Esophagus squamous epithelium (tissue), 5 donors: ENCODE measurements around the gene LRP1B. TPM values are rescaled to one million over a fixed set of nuclear protein-coding genes. Genes with fewer than 3 reads are reported as not detected.

Experiments
- DNase-seq: peaks from one replicate; lab custom pipeline; 2025; lab: John Stamatoyannopoulos, UW
- H3K27ac ChIP-seq, 4 donors: fragments of 200-600 bp; sonication (generic); one replicate each; pipeline ENCODE4 v1.5.1; 2016 to 2019; ENCODE audit warnings: mild to moderate bottlenecking in 1 of 4
- H3K27me3 ChIP-seq, 4 donors: fragments of 200-600 bp; sonication (generic); 1 replicate in 3 of 4; 2 replicates in 1 of 4; pipeline versions ENCODE4 v1.5.1 to v1.6.0; 2017 to 2021; ENCODE audit warnings: antibody characterized with exemption in 1 of 4
- H3K36me3 ChIP-seq, 3 donors: fragments of 200-600 bp; sonication (generic); one replicate each; pipeline ENCODE4 v1.5.1; 2016 to 2019
- H3K4me1 ChIP-seq, 3 donors: fragments of 200-600 bp; sonication (generic); one replicate each; pipeline ENCODE4 v1.5.1; 2017 to 2019
- H3K4me3 ChIP-seq, 4 donors: fragments of 200-600 bp; sonication (generic); 1 replicate in 3 of 4; 2 replicates in 1 of 4; pipeline ENCODE4 v1.5.1; 2016 to 2019; ENCODE audit warnings: mild to moderate bottlenecking in 2 of 4, moderate library complexity in 1 of 4
- H3K9me3 ChIP-seq, 3 donors: fragments of 200-600 bp; sonication (generic); one replicate each; pipeline ENCODE4 v1.5.1; 2016 to 2019
- POLR2A ChIP-seq, 4 donors: fragments of 450-650 bp; IDR thresholded peaks; one replicate each; pipeline ENCODE4 v1.6.1; 2017; ENCODE audit warnings: antibody characterized with exemption in 4 of 4, mild to moderate bottlenecking in 4 of 4, moderate library complexity in 3 of 4
- WGBS, 2 donors: methylation state at CpG; one replicate each; pipeline ENCODE4 v1.1.5; 2018; 5-methylcytosine and 5-hydroxymethylcytosine counted together
- intact Hi-C: fragments of 100-400 bp; cut with DNase I; formaldehyde crosslinking; loops from one replicate; pipeline ENCODE4 v1.15.0; 2022
- total RNA-seq, 4 donors: library from RNA; depleted of rRNA; stranded (reverse); fragments of >200 nt; gene quantifications; one replicate each; pipeline ENCODE4 v1.1.0, GENCODE V29; 2016
- TF ChIP-seq, protein P1 (sequence below), 6 experiments: fragments of 450-650 bp in 4 of 6; fragments of 200-600 bp in 2 of 6; sonication (generic) in 2 of 6; IDR thresholded peaks; one replicate each; pipeline ENCODE4 v1.5.1; 2016 to 2019; ENCODE audit warnings: antibody characterized with exemption in 6 of 6, mild to moderate bottlenecking in 4 of 6, moderate library complexity in 4 of 6
- donor health status: DM: yes; HTN: yes; CAD: no.

LRP1B gene
- total RNA-seq, 4 donors from 2014 or later, result 0.04 to 1.1 (median 0.23) TPM

DNA sequence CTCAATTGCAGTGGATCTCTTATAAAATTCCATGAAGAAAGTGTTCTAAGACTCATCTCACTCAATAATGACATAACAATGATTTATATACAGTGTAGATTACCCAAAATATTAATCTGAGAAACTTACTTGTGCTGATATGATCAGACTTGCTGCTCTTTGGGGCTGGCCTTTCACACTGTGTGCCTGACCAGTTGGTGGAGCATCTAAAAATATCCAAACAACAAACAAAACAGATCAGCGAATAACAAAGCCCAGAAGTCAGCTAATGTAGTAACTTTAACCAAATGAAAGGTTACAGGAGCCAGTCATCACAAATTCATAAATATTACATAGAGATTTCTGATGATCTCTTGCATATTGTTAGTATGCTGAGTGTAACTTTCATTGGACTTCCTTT, 1883.9 kb downstream of the LRP1B start:
- no peak for DNase-seq
- no peaks in the 10 kb centered on the region for H3K27me3 ChIP-seq
- WGBS, 2 donors, result 46 to 56% methylated on average over 1 of the region's 1 CpG
- H3K4me1 ChIP-seq, result no peaks in the 10 kb centered on the region
- H3K9me3 ChIP-seq, result no peaks in the 10 kb centered on the region
- H3K4me3 ChIP-seq, result no peak overlapping the region
- intact Hi-C loops, result no loop called here
- H3K27ac ChIP-seq, result no peak overlapping the region
- TF ChIP-seq POLR2A (IDR thresholded peaks at IDR 0.05), result no peak
- TF ChIP-seq, protein P1, sequence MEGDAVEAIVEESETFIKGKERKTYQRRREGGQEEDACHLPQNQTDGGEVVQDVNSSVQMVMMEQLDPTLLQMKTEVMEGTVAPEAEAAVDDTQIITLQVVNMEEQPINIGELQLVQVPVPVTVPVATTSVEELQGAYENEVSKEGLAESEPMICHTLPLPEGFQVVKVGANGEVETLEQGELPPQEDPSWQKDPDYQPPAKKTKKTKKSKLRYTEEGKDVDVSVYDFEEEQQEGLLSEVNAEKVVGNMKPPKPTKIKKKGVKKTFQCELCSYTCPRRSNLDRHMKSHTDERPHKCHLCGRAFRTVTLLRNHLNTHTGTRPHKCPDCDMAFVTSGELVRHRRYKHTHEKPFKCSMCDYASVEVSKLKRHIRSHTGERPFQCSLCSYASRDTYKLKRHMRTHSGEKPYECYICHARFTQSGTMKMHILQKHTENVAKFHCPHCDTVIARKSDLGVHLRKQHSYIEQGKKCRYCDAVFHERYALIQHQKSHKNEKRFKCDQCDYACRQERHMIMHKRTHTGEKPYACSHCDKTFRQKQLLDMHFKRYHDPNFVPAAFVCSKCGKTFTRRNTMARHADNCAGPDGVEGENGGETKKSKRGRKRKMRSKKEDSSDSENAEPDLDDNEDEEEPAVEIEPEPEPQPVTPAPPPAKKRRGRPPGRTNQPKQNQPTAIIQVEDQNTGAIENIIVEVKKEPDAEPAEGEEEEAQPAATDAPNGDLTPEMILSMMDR (IDR thresholded peaks at IDR 0.05), result no peak
- no peaks in the 10 kb centered on the region for H3K36me3 ChIP-seq

DNA sequence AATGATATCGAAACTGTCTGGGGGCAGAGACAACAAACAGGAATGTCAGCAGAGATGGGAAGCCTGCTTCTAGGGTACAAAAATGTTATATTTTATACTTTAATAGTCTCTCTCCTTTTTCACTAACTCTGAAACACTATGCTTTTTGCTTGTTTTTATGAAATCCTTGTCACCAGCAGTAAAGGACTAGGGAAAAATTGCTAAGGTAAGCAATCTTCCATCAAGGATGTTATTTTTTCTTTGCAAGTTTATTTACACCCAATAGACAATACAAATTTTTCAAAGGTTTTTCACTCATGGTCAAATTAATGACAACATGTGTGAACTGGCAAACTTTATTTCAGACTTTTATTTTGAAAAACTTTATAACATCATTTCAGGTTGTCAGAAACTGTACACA, 1884.8 kb downstream of the LRP1B start:
- 60 to 61% methylated on average over 1 of the region's 1 CpG for whole genome bisulfite sequencing, 2 donors
- Histone ChIP-seq H3K4me1 (no peaks in the 10 kb centered on the region), H3K9me3 (no peaks in the 10 kb centered on the region), H3K4me3 (no peak overlapping the region), H3K27ac (no peak overlapping the region), H3K36me3 (no peaks in the 10 kb centered on the region), H3K27me3 (no peaks in the 10 kb centered on the region)
- no peak for DNase-seq
- TF ChIP-seq POLR2A (IDR thresholded peaks at IDR 0.05), result no peak
- TF ChIP-seq, protein P1 (IDR thresholded peaks at IDR 0.05), result no peak
- intact Hi-C loops, result no loop called here

DNA sequence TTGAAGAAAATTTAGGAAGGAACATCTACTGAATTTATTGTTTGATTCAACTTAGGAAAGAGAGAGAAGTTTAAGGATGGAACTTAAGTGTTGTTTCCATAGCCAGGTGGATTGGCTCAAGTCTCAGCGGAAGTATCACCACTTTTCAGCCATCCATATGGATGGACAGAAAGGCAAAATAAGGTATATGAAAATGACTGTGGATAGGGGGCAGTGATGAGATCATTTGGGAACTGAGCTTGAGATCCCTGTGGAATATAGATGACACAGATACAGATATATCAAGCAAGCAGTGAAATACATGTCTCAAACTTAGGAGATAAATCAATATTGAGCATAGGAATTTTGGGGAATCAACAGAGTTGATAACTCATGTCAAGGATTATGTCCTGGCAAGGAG, 1887.9 kb downstream of the LRP1B start:
- no peak for DNase-seq
- intact Hi-C loops, result no loop called here
- WGBS, 2 donors, result 79 to 90% methylated on average over 1 of the region's 1 CpG

DNA sequence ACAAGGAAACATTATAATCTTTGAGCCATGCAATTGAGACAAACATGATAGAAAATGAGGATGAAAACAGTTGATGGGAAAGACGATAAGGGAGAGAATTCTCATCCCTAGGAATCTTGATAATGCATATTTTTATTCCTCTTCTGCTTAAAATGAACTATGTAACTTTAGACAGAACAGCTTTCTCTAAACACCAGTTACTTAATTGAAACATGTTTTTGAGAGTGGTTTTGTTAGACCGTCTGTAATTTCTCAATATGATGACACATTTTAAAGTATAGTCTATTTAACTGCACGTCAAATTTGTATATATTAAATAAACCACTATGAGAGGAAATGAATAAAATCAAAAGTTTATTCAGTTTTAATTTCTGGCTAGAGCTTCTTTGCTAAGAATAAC, 1896.7 kb downstream of the LRP1B start:
- Histone ChIP-seq H3K9me3 (no peaks in the 10 kb centered on the region), H3K27me3 (no peaks in the 10 kb centered on the region), H3K4me3 (no peak overlapping the region), H3K36me3 (no peaks in the 10 kb centered on the region), H3K4me1 (no peaks in the 10 kb centered on the region), H3K27ac (no peak overlapping the region)
- TF ChIP-seq, protein P1 (IDR thresholded peaks at IDR 0.05), result no peak
- no peak for DNase-seq
- intact Hi-C loops, result no loop called here
- 45 to 61% methylated on average over 3 of the region's 3 CpGs for WGBS, 2 donors

More for the DNA sequence above, 1887.9 kb downstream of the LRP1B start:
- Histone ChIP-seq H3K27ac (no peak overlapping the region), H3K4me3 (no peak overlapping the region), H3K9me3 (no peaks in the 10 kb centered on the region), H3K36me3 (no peaks in the 10 kb centered on the region), H3K4me1 (no peaks in the 10 kb centered on the region), H3K27me3 (no peaks in the 10 kb centered on the region)
- TF ChIP-seq, protein P1 (IDR thresholded peaks at IDR 0.05), result no peak
- TF ChIP-seq POLR2A (IDR thresholded peaks at IDR 0.05), result no peak

DNA sequence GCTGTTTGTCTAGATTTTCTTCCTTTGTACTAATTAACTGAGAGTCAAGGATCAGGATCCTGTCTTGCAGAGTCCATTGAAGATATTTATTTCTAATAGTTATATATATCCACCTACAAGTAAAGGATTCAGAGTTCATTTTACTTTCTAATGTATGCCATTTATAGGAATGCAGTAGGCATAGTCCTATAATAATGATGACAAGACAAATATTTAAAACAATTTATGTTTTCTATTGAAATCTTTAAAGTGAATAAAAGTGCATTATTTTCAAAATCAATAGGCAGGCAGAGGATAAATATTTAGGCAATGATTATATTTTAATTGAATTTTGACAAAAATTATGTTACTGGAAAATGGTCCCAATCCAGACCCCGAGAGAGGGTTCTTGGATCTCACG, 1919.9 kb downstream of the LRP1B start:
- Histone ChIP-seq H3K27me3 (no peaks in the 10 kb centered on the region), H3K4me3 (no peak overlapping the region), H3K27ac (no peak overlapping the region), H3K9me3 (no peaks in the 10 kb centered on the region), H3K4me1 (no peaks in the 10 kb centered on the region), H3K36me3 (no peaks in the 10 kb centered on the region)
- WGBS, 2 donors, result 73 to 76% methylated on average over 2 of the region's 2 CpGs
- no peak for DNase-seq
- intact Hi-C loops, result no loop called here
- TF ChIP-seq, protein P1 (IDR thresholded peaks at IDR 0.05), result no peak
- TF ChIP-seq POLR2A (IDR thresholded peaks at IDR 0.05), result no peak
